ENCODE results near the gene SERPINH1. TPM values are rescaled to one million over a fixed set of nuclear protein-coding genes. Genes with fewer than 3 reads are reported as not detected.
A peak's percentile ranks its signal among the peaks of the same experiment; 100 is the strongest.

SERPINH1 gene
- total and polyA plus RNA-seq, 2 of the 13 experiments (the other 11 are each of a cell fraction or from before 2014, with no cell fraction given): 83.6 to 83.8 TPM

GRCh38 chr11:75523811-75524664 is 38.0 kb upstream of the SERPINH1 start (continued):
- peak; percentile 95 for TF ChIP-seq ZNF687 (CRISPR knock-in tag; IDR thresholded peaks at IDR 0.05)
- TF ChIP-seq DRAP1 (CRISPR knock-in tag; IDR thresholded peaks at IDR 0.05): peak; percentile 41; the same call in 1 of the 2 replicates
- peak; percentile 80 for TF ChIP-seq ARID5B (CRISPR knock-in tag; IDR thresholded peaks at IDR 0.05)
- peak; percentile 57; the same call in 1 of the 2 replicates for TF ChIP-seq TOPORS (CRISPR knock-in tag; IDR thresholded peaks at IDR 0.05)
- peak; percentile 72 for TF ChIP-seq ZNF792 (CRISPR knock-in tag; IDR thresholded peaks at IDR 0.05)
- no peak for TF ChIP-seq HOMEZ (CRISPR knock-in tag; IDR thresholded peaks at IDR 0.05; ENCODE audit: low read depth)
- peak; percentile 31; the same call in 1 of the 2 replicates for TF ChIP-seq GABPB1 (CRISPR knock-in tag; IDR thresholded peaks at IDR 0.05)
- peak; percentile 57 for TF ChIP-seq ZNF430 (CRISPR knock-in tag; IDR thresholded peaks at IDR 0.05)
- peak; percentile 62; the same call in 1 of the 2 replicates for TF ChIP-seq MIER3 (CRISPR knock-in tag; IDR thresholded peaks at IDR 0.05; ENCODE audit: borderline replicate concordance)
- no peak for TF ChIP-seq ZNF263 (CRISPR knock-in tag; IDR thresholded peaks at IDR 0.05)
- peak; percentile 68; the same call in 1 of the 2 replicates for TF ChIP-seq PITX1 (CRISPR knock-in tag; IDR thresholded peaks at IDR 0.05)
- TF ChIP-seq SUZ12 (IDR thresholded peaks at IDR 0.05; ENCODE audit: low read depth, low read length): no peak
- TF ChIP-seq LCORL (IDR thresholded peaks at IDR 0.05): no peak
- TF ChIP-seq LCORL (CRISPR knock-in tag; IDR thresholded peaks at IDR 0.05): peak; percentile 68
- no peak for TF ChIP-seq PCBP2 (optimal IDR thresholded peaks at IDR 0.05; ENCODE audit: low read depth, low read length, poor library complexity, severe bottlenecking)
- no peak for TF ChIP-seq SNRNP70 (IDR thresholded peaks at IDR 0.05; ENCODE audit: low read depth, low read length)
- no peak for TF ChIP-seq ZNF260 (CRISPR knock-in tag; IDR thresholded peaks at IDR 0.05; ENCODE audit: borderline replicate concordance, low read depth)
- no peak for TF ChIP-seq FOSL1 (CRISPR knock-in tag; IDR thresholded peaks at IDR 0.05; ENCODE audit: borderline replicate concordance)
- TF ChIP-seq KMT2B (CRISPR knock-in tag; IDR thresholded peaks at IDR 0.05): peak; percentile 39; the same call in 1 of the 2 replicates
- TF ChIP-seq ARNTL (CRISPR knock-in tag; IDR thresholded peaks at IDR 0.05): peak; percentile 19; the same call in 1 of the 2 replicates

Measured in HepG2 (cell line).